HL-60 (cell line): ENCODE results near the gene KRTAP9-9.
"Not testable (repeated sequence)": the region's sequence is repeated elsewhere in the genome, so short reads cannot be mapped to it uniquely, and the experiment has no call there.

Experiments used
- DNase-seq, 2 experiments: peaks; one replicate each; pipeline ENCODE4 v3.0.0-alpha.2; 2010 to 2020; ENCODE audit warnings: low read depth in 1 of 2, low spot score in 1 of 2
- H3K27ac ChIP-seq: fragments of 250-450 bp; sonication (Bioruptor Pico); replicated peaks from 2 replicates; pipeline ENCODE4 v1.5.1; 2020; ENCODE audit warnings: mild to moderate bottlenecking, moderate library complexity
- H3K27me3 ChIP-seq: fragments of 250-450 bp; sonication (Bioruptor Pico); 2 replicates; pipeline ENCODE4 v1.5.1; 2021; ENCODE audit warnings: mild to moderate bottlenecking, moderate library complexity; ENCODE audit not compliant: insufficient read depth, poor library complexity, severe bottlenecking
- H3K4me3 ChIP-seq: replicated peaks from 2 replicates; pipeline ENCODE4 v1.5.1; 2011; ENCODE audit warnings: mild to moderate bottlenecking, control low read depth, low read length; ENCODE audit not compliant: insufficient read depth
- GABPA ChIP-seq: IDR thresholded peaks from 2 replicates; pipeline ENCODE4 v1.6.1; 2012; ENCODE audit warnings: low read depth
- POLR2AphosphoS5 ChIP-seq: IDR thresholded peaks from 2 replicates; pipeline ENCODE4 v1.6.1; 2012; ENCODE audit warnings: low read depth
- REST ChIP-seq: IDR thresholded peaks from 2 replicates; pipeline ENCODE4 v1.6.1; 2012; ENCODE audit warnings: low read depth; ENCODE audit not compliant: insufficient replicate concordance
- SPI1 ChIP-seq: IDR thresholded peaks from 2 replicates; pipeline ENCODE4 v1.6.1; 2012; ENCODE audit warnings: low read depth, mild to moderate bottlenecking, borderline replicate concordance
- TF ChIP-seq, protein P1 (sequence below): IDR thresholded peaks from one replicate; pipeline ENCODE4 v1.5.1; 2011; ENCODE audit warnings: low read length, control low read depth, inconsistent platforms; ENCODE audit not compliant: insufficient read depth

KRTAP9-9 gene

DNA sequence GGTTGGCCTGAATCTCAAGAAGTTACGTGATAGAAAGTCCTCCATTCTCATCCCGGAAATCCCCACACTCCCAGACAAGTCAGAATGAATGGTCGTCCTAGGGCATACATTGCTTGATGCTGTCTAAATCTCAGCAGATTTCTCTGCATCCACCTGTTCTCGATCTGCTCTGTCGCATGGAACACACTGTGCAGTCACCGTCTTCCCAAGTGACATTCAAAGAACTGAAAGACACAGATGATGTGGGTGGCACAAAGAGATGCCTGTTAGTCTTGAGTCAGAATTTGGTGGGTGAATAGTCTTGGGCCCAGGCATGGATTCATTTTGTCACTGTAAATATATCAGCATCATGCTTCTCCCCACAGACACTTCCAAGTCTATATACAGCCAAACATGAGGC lies 23.5 kb upstream of the KRTAP9-9 start:
- DNase-seq = no peak
- Histone ChIP-seq H3K27me3 (peaks cover 4% of the 10 kb centered on the region), H3K27ac (no peak overlapping the region), H3K4me3 (no peak overlapping the region)
- TF ChIP-seq, protein P1, sequence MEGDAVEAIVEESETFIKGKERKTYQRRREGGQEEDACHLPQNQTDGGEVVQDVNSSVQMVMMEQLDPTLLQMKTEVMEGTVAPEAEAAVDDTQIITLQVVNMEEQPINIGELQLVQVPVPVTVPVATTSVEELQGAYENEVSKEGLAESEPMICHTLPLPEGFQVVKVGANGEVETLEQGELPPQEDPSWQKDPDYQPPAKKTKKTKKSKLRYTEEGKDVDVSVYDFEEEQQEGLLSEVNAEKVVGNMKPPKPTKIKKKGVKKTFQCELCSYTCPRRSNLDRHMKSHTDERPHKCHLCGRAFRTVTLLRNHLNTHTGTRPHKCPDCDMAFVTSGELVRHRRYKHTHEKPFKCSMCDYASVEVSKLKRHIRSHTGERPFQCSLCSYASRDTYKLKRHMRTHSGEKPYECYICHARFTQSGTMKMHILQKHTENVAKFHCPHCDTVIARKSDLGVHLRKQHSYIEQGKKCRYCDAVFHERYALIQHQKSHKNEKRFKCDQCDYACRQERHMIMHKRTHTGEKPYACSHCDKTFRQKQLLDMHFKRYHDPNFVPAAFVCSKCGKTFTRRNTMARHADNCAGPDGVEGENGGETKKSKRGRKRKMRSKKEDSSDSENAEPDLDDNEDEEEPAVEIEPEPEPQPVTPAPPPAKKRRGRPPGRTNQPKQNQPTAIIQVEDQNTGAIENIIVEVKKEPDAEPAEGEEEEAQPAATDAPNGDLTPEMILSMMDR = no peak
- TF ChIP-seq GABPA (no peak), REST (no peak), POLR2AphosphoS5 (no peak), SPI1 (no peak)

DNA sequence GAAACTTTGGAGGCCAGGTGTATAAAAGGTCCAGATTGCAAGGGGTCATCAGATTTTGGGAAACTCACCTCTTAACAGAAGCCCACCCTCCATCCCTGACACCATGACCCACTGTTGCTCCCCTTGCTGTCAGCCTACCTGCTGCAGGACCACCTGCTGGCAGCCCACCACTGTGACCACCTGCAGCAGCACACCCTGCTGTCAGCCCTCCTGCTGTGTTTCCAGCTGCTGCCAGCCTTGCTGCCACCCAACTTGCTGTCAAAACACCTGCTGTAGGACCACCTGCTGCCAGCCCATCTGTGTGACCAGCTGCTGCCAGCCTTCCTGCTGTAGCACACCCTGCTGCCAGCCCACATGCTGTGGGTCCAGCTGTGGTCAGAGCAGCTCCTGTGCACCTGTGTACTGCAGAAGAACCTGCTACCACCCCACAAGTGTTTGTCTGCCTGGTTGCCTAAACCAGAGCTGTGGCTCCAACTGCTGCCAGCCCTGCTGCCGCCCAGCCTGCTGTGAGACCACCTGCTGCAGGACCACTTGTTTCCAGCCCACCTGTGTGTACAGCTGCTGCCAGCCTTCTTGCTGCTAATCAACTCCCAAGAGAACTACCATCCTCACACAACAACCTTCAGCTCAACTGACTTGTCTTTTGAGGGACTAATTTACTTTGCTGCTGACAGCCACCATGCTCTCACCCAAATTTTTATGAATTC lies 22.6 kb upstream of the KRTAP9-9 start, which contains the start of gene KRTAP9-3:
TSS of gene KRTAP9-3 (plus strand) at position 51 of the 707 bp plus-strand sequence. CDS start at position 104, 53 bp downstream.
- H3K4me3 ChIP-seq, DNase-seq, H3K27me3 ChIP-seq, H3K27ac ChIP-seq: not testable (repeated sequence)

- not testable (repeated sequence) for H3K27ac ChIP-seq, H3K4me3 ChIP-seq, H3K27me3 ChIP-seq, DNase-seq
These were observed 18.1 kb upstream of the KRTAP9-9 start for GRCh38 chr17:41237116-41237515.

- not testable (repeated sequence) for DNase-seq, H3K4me3 ChIP-seq, H3K27me3 ChIP-seq, H3K27ac ChIP-seq
These were observed 17.2 kb upstream of the KRTAP9-9 start, which contains the start of gene KRTAP9-8 for GRCh38 chr17:41237949-41238437. Gene KRTAP9-8, plus strand, starts transcription at chr17:41237999. Its CDS starts 53 bp downstream, at chr17:41238052.

- not testable (repeated sequence) for H3K27ac ChIP-seq, H3K27me3 ChIP-seq, DNase-seq, H3K4me3 ChIP-seq
These were observed 8.0 kb upstream of the KRTAP9-9 start for GRCh38 chr17:41246995-41247787.

DNA sequence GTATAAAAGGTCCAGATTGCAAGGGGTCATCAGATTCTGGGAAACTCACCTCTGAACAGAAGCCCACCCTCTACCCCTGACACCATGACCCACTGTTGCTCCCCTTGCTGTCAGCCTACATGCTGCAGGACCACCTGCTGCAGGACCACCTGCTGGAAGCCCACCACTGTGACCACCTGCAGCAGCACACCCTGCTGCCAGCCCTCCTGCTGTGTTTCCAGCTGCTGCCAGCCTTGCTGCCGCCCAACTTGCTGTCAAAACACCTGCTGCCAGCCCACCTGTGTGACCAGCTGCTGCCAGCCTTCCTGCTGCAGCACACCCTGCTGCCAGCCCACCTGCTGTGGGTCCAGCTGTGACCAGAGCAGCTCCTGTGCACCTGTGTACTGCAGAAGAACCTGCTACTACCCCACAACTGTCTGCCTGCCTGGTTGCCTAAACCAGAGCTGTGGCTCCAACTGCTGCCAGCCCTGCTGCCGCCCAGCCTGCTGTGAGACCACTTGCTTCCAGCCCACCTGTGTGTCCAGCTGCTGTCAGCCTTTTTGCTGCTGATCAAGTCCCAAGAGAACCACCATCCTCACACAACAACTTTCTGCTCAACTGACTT lies 5.4 kb upstream of the KRTAP9-9 start, which contains the start of gene KRTAP9-4:
TSS of gene KRTAP9-4 (plus strand) at position 51 of the 604 bp plus-strand sequence. CDS start at position 85, 34 bp downstream.
- not testable (repeated sequence) for DNase-seq, H3K27ac ChIP-seq, H3K27me3 ChIP-seq, H3K4me3 ChIP-seq

- TF ChIP-seq REST (no peak), SPI1 (no peak), GABPA (no peak), POLR2AphosphoS5 (no peak)
- TF ChIP-seq, protein P1 = no peak
- H3K4me3 ChIP-seq = no peak overlapping the region
- no peak for DNase-seq
- H3K27ac ChIP-seq = no peak overlapping the region
- H3K27me3 ChIP-seq = no peaks in the 10 kb centered on the region
These were observed 3.9 kb upstream of the KRTAP9-9 start for GRCh38 chr17:41251261-41251660.
